ENCODE results near the gene TTC7B. TPM values are rescaled to one million over a fixed set of nuclear protein-coding genes. Genes with fewer than 3 reads are reported as not detected.

TTC7B gene
- total RNA-seq, 2 donors from 2014 or later: 25.0 to 40.7 TPM

- H3K27me3 ChIP-seq (replicated peaks; ENCODE audit: insufficient read depth): no peaks in the 10 kb centered on the region
- H3K4me3 ChIP-seq: no peak overlapping the region
- no peaks in the 10 kb centered on the region for H3K9me3 ChIP-seq
- 93% methylated on average over 3 of the region's 5 CpGs for WGBS
- H3K36me3 ChIP-seq: no peaks in the 10 kb centered on the region
- peaks cover 5% of the 10 kb centered on the region for H3K4me1 ChIP-seq (replicated peaks)
- no peak for TF ChIP-seq POLR2A (IDR thresholded peaks at IDR 0.05)
- no peak for TF ChIP-seq POLR2AphosphoS5 (IDR thresholded peaks at IDR 0.05)
- no peak for TF ChIP-seq CTCF (IDR thresholded peaks at IDR 0.05)
- no peak overlapping the region for H3K27ac ChIP-seq
- no peak for DNase-seq (ENCODE audit: low spot score)
- intact Hi-C loops (cut with DNase I): loop anchor here (5.0 to 10.0 kb wide), 2 partner anchors 415 to 507 kb away; partner anchors contain the start of gene CALM1
Measured at GRCh38 chr14:90812109-90812508, 4.1 kb downstream of the TTC7B start.

GRCh38 chr14:90811641-90812040, 4.6 kb downstream of the TTC7B start:
- H3K27ac ChIP-seq: no peak overlapping the region
- peaks cover 5% of the 10 kb centered on the region for H3K4me1 ChIP-seq (replicated peaks)
- no peaks in the 10 kb centered on the region for H3K36me3 ChIP-seq
- H3K4me3 ChIP-seq: no peak overlapping the region
- no peaks in the 10 kb centered on the region for H3K9me3 ChIP-seq
- TF ChIP-seq CTCF (IDR thresholded peaks at IDR 0.05) (no peak), POLR2AphosphoS5 (IDR thresholded peaks at IDR 0.05) (no peak), POLR2A (IDR thresholded peaks at IDR 0.05) (no peak)
- intact Hi-C loops (cut with DNase I): loop anchor here (5.0 to 10.0 kb wide), 2 partner anchors 414 to 507 kb away; partner anchors contain the start of gene CALM1
- no peaks in the 10 kb centered on the region for H3K27me3 ChIP-seq (replicated peaks; ENCODE audit: insufficient read depth)
- 93% methylated on average over 10 of the region's 10 CpGs for WGBS
- DNase-seq (ENCODE audit: low spot score): no peak

GRCh38 chr14:90810806-90811205, 5.4 kb downstream of the TTC7B start:
- no peaks in the 10 kb centered on the region for H3K27me3 ChIP-seq (replicated peaks; ENCODE audit: insufficient read depth)
- H3K4me1 ChIP-seq (replicated peaks): peaks cover 5% of the 10 kb centered on the region
- H3K4me3 ChIP-seq: no peak overlapping the region
- DNase-seq (ENCODE audit: low spot score): no peak
- intact Hi-C loops (cut with DNase I): loop anchor here (5.0 to 10.0 kb wide), 2 partner anchors 414 to 506 kb away; partner anchors contain the start of gene CALM1
- H3K9me3 ChIP-seq: no peaks in the 10 kb centered on the region
- no peak for TF ChIP-seq POLR2A (IDR thresholded peaks at IDR 0.05)
- no peak for TF ChIP-seq CTCF (IDR thresholded peaks at IDR 0.05)
- TF ChIP-seq POLR2AphosphoS5 (IDR thresholded peaks at IDR 0.05): no peak
- H3K27ac ChIP-seq: no peak overlapping the region
- 61% methylated on average over 5 of the region's 5 CpGs for WGBS
- H3K36me3 ChIP-seq: no peaks in the 10 kb centered on the region

GRCh38 chr14:90809530-90810312, 6.5 kb downstream of the TTC7B start:
- Histone ChIP-seq H3K36me3 (no peaks in the 10 kb centered on the region), H3K4me3 (no peak overlapping the region), H3K27me3 (replicated peaks; ENCODE audit: insufficient read depth) (no peaks in the 10 kb centered on the region), H3K4me1 (replicated peaks) (peaks cover 4% of the 10 kb centered on the region), H3K9me3 (no peaks in the 10 kb centered on the region), H3K27ac (no peak overlapping the region)
- 97% methylated on average over 7 of the region's 7 CpGs for WGBS
- no peak for TF ChIP-seq POLR2A (IDR thresholded peaks at IDR 0.05)
- no peak for TF ChIP-seq CTCF (IDR thresholded peaks at IDR 0.05)
- no peak for TF ChIP-seq POLR2AphosphoS5 (IDR thresholded peaks at IDR 0.05)
- intact Hi-C loops (cut with DNase I): loop anchor here (5.0 to 10.0 kb wide), 2 partner anchors 412 to 505 kb away; partner anchors contain the start of gene CALM1
- no peak for DNase-seq (ENCODE audit: low spot score)

All from prostate gland (tissue), 2 donors.